ENCODE measurements around the gene MEX3B. TPM values are rescaled to one million over a fixed set of nuclear protein-coding genes. Genes with fewer than 3 reads are reported as not detected.

The MEX3B gene
- total RNA-seq, 1 donor from 2014 or later: 9.0 TPM

DNA sequence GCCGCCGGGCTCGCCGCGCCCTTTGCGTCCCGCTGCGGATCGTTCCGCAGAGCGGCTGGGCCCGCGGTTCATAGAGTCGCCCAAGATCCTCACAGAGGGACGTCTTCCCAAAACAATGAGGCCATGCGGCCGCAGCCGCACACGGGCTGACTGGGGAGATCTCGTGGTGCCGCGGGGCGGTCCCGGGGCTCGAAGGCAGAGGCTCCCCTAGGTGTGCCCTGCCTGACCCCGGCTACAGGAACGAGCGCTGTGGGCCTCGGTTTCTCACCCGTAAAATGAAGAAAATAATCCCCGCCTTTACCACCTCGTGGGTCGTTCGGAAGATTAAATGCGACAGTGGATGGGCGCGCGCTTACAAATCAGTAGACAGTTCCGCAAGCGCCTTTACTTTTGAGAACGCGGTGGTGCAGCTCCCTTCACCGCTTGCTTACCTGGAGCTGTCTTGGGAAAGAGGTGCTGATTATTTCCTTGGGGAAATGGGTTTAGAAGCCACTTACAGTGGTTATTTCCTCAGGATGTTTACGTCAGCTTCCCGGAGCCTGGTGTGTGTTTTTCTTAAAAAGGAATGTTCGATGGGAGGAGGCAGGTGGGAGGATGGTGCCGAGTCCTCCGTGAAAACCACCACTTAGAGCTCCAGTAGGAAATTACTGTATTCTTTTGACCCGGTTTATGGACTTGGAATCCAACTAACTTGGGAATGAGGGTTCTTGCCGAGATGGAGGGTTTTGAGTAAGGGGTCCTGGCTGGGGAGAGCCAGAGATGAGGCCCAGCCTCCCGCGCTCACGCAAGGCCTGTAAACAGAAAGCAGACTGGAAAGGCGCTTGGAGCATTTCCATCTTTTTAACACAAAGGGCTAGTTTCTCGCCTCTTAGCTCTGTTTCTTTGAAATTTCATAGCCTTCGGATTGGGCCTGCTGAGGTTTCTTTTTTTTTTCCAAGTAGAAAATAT, 1.9 kb upstream of the MEX3B start:
- Histone ChIP-seq H3K9me3 (no peaks in the 10 kb centered on the region), H3K36me3 (no peaks in the 10 kb centered on the region), H3K4me1 (peaks cover 0 to 6% of the 10 kb centered on the region in 2 donors), H3K27me3 (no peaks in the 10 kb centered on the region), H3K27ac (peak overlapping the region; percentile 13 to 48), H3K4me3 (peak overlapping the region; percentile 86 to 95)
- intact Hi-C loops (cut with DNase I): loop anchor here (2.0 to 10.0 kb wide), 8 partner anchors 90 to 1353 kb away; partner anchors contain the start of genes ABHD17C, EFL1, FSD2 and SAXO2
- TF ChIP-seq, protein P1, sequence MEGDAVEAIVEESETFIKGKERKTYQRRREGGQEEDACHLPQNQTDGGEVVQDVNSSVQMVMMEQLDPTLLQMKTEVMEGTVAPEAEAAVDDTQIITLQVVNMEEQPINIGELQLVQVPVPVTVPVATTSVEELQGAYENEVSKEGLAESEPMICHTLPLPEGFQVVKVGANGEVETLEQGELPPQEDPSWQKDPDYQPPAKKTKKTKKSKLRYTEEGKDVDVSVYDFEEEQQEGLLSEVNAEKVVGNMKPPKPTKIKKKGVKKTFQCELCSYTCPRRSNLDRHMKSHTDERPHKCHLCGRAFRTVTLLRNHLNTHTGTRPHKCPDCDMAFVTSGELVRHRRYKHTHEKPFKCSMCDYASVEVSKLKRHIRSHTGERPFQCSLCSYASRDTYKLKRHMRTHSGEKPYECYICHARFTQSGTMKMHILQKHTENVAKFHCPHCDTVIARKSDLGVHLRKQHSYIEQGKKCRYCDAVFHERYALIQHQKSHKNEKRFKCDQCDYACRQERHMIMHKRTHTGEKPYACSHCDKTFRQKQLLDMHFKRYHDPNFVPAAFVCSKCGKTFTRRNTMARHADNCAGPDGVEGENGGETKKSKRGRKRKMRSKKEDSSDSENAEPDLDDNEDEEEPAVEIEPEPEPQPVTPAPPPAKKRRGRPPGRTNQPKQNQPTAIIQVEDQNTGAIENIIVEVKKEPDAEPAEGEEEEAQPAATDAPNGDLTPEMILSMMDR (IDR thresholded peaks at IDR 0.05): peak in 1 of 3 experiments; percentile 3
- DNase-seq (ENCODE audit: low spot score in 2 of 2): no peak

DNA sequence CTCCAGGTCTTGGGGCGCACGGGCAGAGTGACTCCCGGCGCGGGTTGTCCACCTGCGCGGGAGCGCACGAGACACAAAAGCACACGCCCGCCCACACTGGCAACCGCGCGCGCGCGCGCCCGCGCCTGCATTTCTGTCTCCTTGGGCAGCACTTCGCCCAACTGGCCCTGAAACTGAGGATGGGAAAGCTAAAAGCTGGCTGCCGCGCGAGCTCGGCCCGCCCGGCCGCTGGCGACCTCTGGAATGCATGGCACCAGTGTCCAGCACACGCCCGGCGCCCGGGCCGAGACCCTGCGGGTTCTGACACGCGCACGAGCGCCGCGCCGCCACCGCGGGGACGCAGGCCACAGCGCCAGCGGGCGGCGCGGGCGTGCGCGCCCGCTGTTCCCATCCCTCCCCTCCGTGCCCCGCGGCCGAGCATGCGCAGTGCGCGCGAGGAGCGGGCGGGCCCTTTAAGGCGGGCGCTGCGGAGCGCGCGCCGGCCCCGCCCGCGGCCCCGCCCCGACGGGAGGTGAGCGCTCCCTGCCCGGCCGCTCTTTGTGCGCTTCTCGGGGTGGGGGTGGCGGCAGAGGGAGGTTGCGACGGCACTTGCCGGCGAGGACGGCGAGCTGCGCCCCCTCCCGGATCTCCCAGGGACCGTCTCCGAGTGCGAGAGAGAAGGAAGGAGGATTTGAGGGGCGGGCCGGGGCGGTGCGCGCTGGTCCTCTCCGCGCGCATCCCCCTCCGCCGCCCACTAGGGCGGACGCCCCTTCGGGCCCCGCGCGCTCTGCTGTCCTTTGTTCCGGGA, 1.0 kb upstream of the MEX3B start:
- H3K9me3 ChIP-seq: no peaks in the 10 kb centered on the region
- intact Hi-C loops (cut with DNase I): loop anchor here (2.0 to 10.0 kb wide), 8 partner anchors 90 to 1352 kb away; partner anchors contain the start of genes ABHD17C, EFL1, FSD2 and SAXO2
- H3K4me3 ChIP-seq: peak overlapping the region; percentile 86 to 95
- TF ChIP-seq, protein P1 (IDR thresholded peaks at IDR 0.05): peak; percentile 68 to 72 (median 71)
- H3K27ac ChIP-seq: peak overlapping the region; percentile 83 to 88
- peak; percentile 45 to 93 for DNase-seq (ENCODE audit: low spot score in 2 of 2)
- no peaks in the 10 kb centered on the region for H3K27me3 ChIP-seq
- peaks cover 0 to 6% of the 10 kb centered on the region in 2 donors for H3K4me1 ChIP-seq
- H3K36me3 ChIP-seq: no peaks in the 10 kb centered on the region

DNA sequence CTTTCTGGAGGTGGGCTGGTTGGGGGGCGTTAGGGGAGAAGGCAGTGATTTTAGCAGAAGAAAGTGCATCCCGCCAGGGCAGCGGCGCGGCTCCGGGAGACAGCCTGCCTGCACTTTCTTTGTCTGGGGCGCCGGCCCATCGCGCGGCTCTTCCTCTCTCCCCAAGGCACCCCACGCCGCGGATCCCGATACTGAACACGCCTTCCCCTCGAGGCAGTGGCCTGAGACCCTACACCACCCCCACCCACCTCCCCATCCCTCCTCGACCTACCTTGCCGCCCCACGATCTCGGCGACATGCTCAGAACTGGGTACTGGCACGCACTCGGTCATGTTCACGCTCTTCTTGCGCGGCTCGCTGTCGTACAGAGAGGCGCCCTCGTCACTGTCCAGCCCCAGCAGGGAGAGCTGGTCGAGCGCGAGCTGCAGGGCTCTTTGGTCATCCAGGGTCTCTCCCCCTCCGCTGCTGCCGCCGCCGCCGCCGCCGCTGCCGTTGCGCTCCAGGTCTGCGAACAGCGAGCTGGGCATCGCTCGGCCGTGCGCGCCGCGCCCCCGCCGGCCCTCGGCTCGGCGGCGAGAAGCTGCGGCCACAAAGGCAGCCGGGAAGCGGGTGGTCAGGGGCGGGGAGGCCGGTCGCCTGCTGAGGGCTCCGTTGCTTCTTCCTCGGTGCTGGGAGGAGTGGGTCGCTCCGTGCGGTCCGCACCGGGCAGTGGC, 483 bp downstream of the MEX3B start:
- Histone ChIP-seq H3K4me1 (peaks cover 0 to 6% of the 10 kb centered on the region in 2 donors), H3K27me3 (no peaks in the 10 kb centered on the region), H3K4me3 (peak overlapping the region; percentile 86 to 95), H3K9me3 (no peaks in the 10 kb centered on the region), H3K36me3 (no peaks in the 10 kb centered on the region), H3K27ac (peak overlapping the region; percentile 66 to 83)
- DNase-seq (ENCODE audit: low spot score in 2 of 2): peak in 1 of 2 donors; percentile 64
- TF ChIP-seq, protein P1 (IDR thresholded peaks at IDR 0.05): no peak
- intact Hi-C loops (cut with DNase I): loop anchor here (5.0 to 10.0 kb wide), 7 partner anchors 92 to 1351 kb away; partner anchors contain the start of genes ABHD17C, FSD2, STARD5 and WHAMM

DNA sequence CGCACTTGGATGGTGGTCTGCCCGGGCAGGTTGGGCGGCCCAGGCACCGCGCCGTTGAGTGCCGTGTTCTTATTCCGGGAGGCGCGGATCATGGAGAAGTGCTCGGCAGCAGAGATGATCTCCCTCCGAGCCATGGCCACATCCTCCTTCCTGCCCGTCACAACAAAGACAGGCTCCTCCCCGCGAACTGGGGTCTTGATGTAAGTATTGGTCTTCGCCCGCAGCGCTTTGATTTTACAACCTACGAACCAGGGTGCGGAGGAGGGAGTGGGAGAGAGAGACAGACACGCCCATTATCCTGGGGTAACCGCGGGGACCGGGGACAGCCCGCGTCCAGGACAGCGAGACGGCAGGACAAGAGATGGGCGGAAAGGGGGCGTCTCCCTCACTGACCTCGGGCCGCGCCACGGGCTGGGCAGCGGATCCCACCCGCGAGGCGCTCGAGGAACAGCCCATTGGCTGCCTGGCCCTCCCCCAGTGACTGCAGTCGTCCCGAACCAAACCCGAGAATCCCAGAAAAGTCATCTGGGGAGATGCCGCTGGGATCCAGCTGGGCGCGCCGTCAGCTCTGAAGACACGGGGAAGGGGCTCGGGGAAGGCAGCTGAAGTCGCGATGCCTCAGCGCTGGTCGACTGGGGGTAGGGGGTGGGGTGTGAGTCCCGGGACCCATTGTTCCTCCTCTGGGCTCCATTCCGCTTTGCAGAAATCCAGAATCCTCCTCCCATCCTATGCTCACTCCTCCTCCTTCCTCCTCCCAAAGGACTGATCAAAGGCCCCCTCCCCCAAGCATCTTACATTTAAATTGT, 1.2 kb downstream of the MEX3B start:
- intact Hi-C loops (cut with DNase I): loop anchor here (5.0 to 10.0 kb wide), 7 partner anchors 93 to 1350 kb away; partner anchors contain the start of genes ABHD17C, FSD2, STARD5 and WHAMM
- Histone ChIP-seq H3K9me3 (no peaks in the 10 kb centered on the region), H3K27ac (peak overlapping the region; percentile 66 to 83), H3K36me3 (no peaks in the 10 kb centered on the region), H3K4me3 (peak overlapping the region; percentile 86 to 95), H3K4me1 (peaks cover 0 to 6% of the 10 kb centered on the region in 2 donors), H3K27me3 (no peaks in the 10 kb centered on the region)
- peak in 1 of 2 donors; percentile 68 for DNase-seq (ENCODE audit: low spot score in 2 of 2)
- TF ChIP-seq, protein P1 (IDR thresholded peaks at IDR 0.05): no peak
